ENCODE data around the gene FUOM.
"Not testable (repeated sequence)": the region's sequence is repeated elsewhere in the genome, so short reads cannot be mapped to it uniquely, and the experiment has no call there.

FUOM gene

DNA sequence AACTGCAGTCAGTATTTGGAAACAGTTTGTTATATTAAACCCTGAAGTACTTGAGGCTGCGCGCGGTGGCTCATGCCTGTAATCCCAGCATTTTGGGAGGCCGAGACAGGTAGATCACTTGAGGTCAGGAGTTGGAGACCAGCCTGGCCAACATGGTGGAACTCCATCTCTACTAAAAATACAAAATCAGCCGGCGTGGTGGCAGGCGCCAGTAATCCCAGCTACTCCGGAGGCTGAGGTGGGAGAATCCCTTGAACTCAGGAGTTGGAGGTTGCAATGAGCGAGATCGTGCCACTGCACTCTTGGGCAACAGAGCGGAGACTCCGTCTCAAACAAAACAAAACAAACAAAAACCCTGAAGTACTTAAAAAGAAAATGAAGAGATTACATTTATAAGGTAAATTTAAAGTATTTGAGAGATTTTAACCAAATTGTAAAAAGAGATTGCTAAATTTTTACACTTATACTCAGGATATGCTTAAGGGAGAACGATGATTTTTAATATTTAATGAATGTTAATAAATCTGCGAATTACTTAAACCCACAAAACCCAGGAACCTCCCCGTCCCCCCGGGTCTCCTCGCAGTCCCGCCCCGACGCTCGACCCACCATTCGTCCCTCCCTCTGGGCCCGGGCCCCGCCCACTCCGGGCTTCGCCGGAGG lies 35.7 kb upstream of the FUOM start:
- ATAC-seq (no peak), DNase-seq (peak in 1 of 2 donors; percentile 9)
- H3K27me3 Mint-ChIP-seq, result no peaks in the 10 kb centered on the region
- H3K9me3 Mint-ChIP-seq, result no peaks in the 10 kb centered on the region
- peak overlapping the region; percentile 87 to 92 for H3K4me3 Mint-ChIP-seq
- peak overlapping the region; percentile 94 to 96 for H3K27ac Mint-ChIP-seq
- H3K4me1 Mint-ChIP-seq, result peaks cover 80% of the 10 kb centered on the region

- ATAC-seq (peak; percentile 39), DNase-seq (peak in 1 of 2 donors; percentile 72)
- Mint-ChIP-seq H3K4me1 (peaks cover 79% of the 10 kb centered on the region), H3K27me3 (no peaks in the 10 kb centered on the region), H3K9me3 (no peaks in the 10 kb centered on the region), H3K4me3 (peak overlapping the region; percentile 79 to 86), H3K27ac (peak overlapping the region; percentile 99)
Measured at GRCh38 chr10:133391761-133392518, 34.1 kb upstream of the FUOM start.

DNA sequence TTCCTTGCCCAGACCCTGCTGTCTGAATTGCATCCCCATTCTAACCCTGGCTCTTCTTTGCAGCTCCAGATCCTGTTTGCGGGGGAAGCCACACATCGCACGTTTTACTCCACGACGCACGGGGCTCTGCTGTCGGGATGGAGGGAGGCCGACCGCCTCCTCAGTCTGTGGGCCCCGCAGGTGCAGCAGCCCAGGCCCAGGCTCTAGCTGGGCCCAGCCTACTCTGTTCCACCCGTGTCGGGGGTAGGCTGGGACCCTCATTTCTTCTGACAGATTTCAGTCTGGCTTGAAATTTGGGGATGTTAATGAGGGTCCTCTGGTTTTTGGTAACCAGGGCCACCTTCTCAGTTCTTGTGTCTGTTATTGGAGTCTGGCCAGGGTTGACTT lies 33.4 kb upstream of the FUOM start:
- DNase-seq, result no peak
- no peak for ATAC-seq
- H3K4me3 Mint-ChIP-seq, result peak overlapping the region; percentile 79 to 86
- no peaks in the 10 kb centered on the region for H3K9me3 Mint-ChIP-seq
- peak overlapping the region; percentile 99 for H3K27ac Mint-ChIP-seq
- H3K27me3 Mint-ChIP-seq, result no peaks in the 10 kb centered on the region
- H3K4me1 Mint-ChIP-seq, result peaks cover 74% of the 10 kb centered on the region

DNA sequence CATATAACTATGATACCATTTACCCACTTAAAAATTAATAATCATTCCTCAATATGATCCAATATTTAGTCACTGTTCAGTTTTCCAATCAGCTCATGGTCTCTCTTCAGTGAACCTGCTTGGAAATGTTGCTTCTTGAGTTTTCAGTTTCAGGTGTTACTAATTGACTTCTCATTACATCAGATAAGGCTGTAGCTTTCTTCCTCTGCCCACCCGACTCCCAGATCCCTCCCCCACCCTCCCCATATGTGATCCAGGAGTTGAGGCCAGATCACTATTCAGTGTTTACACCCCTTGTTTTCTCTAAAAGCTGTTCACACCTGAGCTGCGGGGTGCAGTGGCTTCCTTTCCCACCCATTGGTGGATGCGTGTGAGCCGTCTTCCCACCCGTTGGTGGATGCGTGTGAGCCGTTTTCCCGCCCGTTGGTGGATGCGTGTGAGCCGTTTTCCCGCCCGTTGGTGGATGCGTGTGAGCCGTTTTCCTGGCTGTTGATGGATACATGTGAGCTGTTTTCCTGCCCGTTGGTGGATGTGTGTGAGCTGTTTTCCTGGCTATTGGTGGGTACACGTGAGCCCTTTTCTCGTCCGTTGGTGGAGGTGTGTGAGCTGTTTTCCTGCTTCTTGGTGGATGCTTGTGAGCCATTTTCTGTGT lies 32.9 kb upstream of the FUOM start:
- no peaks in the 10 kb centered on the region for H3K27me3 Mint-ChIP-seq
- DNase-seq (peak in 1 of 2 donors; percentile 23), ATAC-seq (peak; percentile 14)
- peak overlapping the region; percentile 79 to 86 for H3K4me3 Mint-ChIP-seq
- H3K27ac Mint-ChIP-seq, result peak overlapping the region; percentile 99
- no peaks in the 10 kb centered on the region for H3K9me3 Mint-ChIP-seq
- peaks cover 71% of the 10 kb centered on the region for H3K4me1 Mint-ChIP-seq

DNA sequence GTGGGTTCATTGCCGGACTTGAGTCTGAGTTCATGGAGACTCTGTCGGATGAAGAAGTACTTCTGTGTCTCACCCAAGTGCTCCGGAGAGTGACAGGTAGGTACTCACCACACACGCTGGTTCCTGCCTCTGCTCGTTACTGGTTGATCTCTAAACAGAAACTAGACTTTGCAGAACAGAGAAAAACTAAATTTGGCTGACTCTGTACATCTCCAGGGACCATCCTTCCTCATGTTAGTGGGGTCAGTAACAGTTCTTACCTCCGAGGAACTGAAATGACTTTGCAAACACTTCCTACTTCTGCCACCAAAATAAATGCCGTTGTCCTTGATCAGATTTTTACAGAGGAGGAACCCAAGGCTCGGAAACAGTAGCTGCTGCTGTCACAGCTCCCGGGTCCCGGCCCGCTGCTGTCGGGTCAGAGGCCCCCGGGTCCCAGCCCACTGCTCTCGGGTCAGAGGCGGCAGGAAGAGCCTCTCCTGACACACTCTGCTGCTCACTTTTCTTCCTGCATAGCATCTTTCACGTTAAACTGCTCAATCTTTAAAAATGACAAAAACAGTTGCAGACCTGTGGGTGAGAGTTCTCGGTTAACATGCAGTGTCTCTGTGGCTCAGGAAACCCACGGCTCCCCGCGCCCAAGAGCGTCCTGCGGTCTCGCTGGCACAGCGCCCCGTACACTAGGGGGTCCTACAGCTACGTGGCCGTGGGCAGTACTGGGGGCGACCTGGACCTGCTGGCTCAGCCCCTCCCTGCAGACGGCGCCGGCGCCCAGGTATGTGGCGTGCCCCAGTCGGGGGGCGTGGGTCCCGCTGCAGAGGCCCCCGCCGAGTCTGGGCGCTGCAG lies 31.4 kb upstream of the FUOM start:
- Mint-ChIP-seq H3K27me3 (no peaks in the 10 kb centered on the region), H3K27ac (peak overlapping the region; percentile 89 to 99), H3K4me1 (peaks cover 59% of the 10 kb centered on the region), H3K4me3 (peak overlapping the region; percentile 86 to 91), H3K9me3 (no peaks in the 10 kb centered on the region)
- peak; percentile 62 for ATAC-seq
- DNase-seq, result peak in 1 of 2 donors; percentile 57

DNA sequence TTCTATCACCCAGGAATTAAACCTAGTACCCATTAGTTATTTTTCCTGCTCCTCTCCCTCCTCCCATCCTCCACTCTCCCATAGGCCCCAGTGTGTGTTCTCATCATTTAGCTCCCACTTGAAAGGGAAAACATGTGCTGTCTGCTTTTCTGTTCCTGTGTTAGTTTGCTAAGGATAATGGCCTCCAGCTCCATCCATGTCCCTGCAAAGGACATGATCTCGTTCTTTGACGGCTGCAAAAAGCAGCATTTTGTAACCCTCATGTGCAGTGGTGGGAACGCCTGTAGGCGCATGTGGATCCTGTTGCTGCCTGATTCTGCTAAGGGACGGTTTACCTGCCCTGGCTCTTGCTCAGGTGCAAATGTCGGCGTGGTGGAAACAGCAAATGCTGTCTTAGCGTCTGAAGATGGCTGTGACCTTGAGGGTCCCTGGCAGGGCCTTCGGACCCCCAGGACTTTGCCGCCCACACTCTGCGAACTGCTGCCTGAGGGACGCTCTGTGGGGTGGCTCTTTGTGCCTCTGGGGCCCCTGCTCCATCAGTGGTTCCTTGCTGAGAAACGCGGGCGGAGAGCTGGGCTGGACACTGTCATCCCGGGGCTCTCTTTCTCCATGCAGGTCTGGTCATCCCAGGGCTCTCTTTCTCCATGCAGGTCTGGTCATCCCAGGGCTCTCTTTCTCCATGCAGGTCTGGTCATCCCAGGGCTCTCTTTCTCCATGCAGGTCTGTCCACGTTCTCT lies 30.6 kb upstream of the FUOM start:
- Mint-ChIP-seq H3K9me3 (no peaks in the 10 kb centered on the region), H3K27ac (peak overlapping the region; percentile 89 to 99), H3K4me1 (peaks cover 56% of the 10 kb centered on the region), H3K4me3 (peak overlapping the region; percentile 86 to 91), H3K27me3 (no peaks in the 10 kb centered on the region)
- ATAC-seq (no peak), DNase-seq (peak in 1 of 2 donors; percentile 10)

- H3K9me3 Mint-ChIP-seq, H3K27me3 Mint-ChIP-seq, H3K27ac Mint-ChIP-seq, ATAC-seq, H3K4me3 Mint-ChIP-seq, DNase-seq: not testable (repeated sequence)
- H3K4me1 Mint-ChIP-seq, result peaks cover 44% of the 10 kb centered on the region
Measured at GRCh38 chr10:133386951-133387350, 29.1 kb upstream of the FUOM start.

DNA sequence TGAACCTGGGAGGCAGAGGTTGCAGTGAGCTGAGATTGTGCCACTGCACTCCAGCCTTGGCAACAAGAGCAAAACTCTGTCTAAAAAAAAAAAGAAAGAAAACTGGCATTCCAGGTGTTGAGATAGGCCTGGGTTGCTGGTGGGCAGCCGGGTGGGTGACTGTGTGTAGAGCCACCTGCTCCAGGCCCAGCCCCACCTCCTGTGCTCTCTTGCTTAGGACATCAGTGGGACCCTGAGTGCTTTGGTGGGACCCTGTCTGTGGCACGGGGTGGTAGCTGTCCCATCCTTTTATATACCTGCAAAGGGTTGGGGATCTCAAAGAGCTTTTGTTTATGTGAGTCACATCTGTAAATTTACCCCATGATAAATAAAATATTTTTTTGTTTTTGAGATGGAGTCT lies 27.4 kb upstream of the FUOM start:
- no peaks in the 10 kb centered on the region for H3K27me3 Mint-ChIP-seq
- DNase-seq, result no peak
- ATAC-seq, result no peak
- H3K9me3 Mint-ChIP-seq, result no peaks in the 10 kb centered on the region
- no peak overlapping the region for H3K4me3 Mint-ChIP-seq
- peaks cover 31% of the 10 kb centered on the region for H3K4me1 Mint-ChIP-seq
- no peak overlapping the region for H3K27ac Mint-ChIP-seq

- no peak overlapping the region for H3K27ac Mint-ChIP-seq
Measured at GRCh38 chr10:133384071-133384470, 26.3 kb upstream of the FUOM start.

DNA sequence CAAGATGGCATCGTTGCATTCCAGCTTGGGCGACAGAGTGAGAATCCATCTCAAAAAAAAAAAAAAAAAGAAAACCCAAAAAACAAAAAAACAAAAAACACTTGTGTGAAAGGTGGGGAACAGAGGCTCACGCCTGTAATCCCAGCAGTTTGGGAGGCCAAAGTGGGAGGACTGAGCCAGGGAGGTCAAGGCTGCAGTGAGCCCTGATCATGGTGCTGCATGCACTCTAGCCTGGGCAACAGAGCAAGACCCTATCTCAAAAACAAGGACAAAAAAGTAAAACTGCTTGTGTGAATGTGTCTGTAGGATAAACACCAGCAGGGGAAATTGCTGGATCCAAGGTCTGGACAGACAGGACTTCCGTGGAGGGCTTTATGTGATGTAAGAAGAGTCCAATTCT lies 25.7 kb upstream of the FUOM start:
- no peak for ATAC-seq
- Mint-ChIP-seq H3K4me3 (no peak overlapping the region), H3K4me1 (peaks cover 25% of the 10 kb centered on the region), H3K27ac (no peak overlapping the region), H3K27me3 (no peaks in the 10 kb centered on the region), H3K9me3 (no peaks in the 10 kb centered on the region)
- DNase-seq, result no peak

More at GRCh38 chr10:133384071-133384470, 26.3 kb upstream of the FUOM start:
- Mint-ChIP-seq H3K9me3 (no peaks in the 10 kb centered on the region), H3K4me1 (peaks cover 31% of the 10 kb centered on the region), H3K27me3 (no peaks in the 10 kb centered on the region), H3K4me3 (no peak overlapping the region)
- no peak for ATAC-seq
- no peak for DNase-seq

DNA sequence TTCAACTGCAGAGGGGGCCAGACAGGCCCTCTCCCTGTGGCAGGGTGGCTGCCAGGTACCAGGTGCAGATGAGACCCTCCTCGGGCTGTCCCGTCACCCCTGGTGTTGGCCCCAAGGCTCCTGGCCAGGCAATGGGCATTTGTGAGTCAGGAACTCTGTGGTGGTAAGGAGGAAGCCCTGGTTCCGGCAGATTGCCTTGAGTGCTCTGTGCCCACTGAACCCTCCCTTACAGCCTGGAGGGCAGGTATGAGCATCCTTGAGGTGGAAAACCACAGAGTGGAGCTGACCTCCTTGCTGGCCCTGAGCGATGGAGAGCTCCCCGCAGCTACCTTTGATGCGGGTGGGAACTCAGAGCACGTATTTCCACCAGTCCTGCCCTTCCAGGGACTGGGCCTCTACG lies 23.2 kb upstream of the FUOM start:
- no peaks in the 10 kb centered on the region for H3K9me3 Mint-ChIP-seq
- peaks cover 17% of the 10 kb centered on the region for H3K4me1 Mint-ChIP-seq
- no peak for DNase-seq
- H3K27ac Mint-ChIP-seq, result no peak overlapping the region
- no peak for ATAC-seq
- H3K27me3 Mint-ChIP-seq, result peaks cover 12% of the 10 kb centered on the region
- no peak overlapping the region for H3K4me3 Mint-ChIP-seq

DNA sequence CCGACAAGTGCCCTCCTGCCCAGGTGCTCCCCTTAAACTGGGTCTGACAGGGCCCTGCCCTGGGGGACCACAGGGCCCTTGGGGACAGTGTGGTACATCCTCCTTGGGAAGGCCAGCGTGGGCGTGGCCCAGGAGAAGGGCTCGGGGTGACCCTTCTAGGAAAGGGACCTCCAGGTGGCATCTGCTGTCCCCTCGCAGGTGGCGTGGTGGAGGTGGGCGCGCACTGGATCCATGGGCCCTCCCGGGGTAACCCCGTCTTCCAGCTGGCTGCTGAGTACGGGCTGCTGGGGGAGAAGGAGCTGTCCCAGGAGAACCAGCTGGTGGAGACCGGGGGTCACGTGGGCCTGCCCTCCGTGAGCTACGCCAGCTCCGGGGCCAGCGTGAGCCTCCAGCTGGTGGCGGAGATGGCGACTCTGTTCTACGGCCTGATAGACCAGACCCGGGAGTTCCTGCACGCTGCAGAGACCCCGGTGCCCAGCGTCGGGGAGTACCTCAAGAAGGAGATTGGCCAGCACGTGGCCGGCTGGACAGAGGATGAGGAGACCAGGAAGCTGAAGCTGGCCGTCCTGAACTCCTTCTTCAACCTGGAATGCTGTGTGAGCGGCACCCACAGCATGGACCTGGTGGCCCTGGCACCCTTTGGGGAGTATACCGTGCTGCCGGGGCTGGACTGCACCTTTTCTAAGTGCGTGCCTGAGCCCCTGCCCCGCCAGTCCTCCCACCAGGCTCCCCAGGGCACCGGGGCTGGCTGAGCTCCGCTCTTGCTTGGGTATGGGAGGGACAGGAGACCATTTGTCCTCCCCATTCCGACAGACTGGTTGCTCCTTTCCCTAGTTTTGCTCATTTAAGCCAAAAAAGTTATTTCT lies 22.2 kb upstream of the FUOM start:
- peaks cover 17% of the 10 kb centered on the region for H3K4me1 Mint-ChIP-seq
- H3K27me3 Mint-ChIP-seq, result peaks cover 21% of the 10 kb centered on the region
- H3K27ac Mint-ChIP-seq, result no peak overlapping the region
- H3K9me3 Mint-ChIP-seq, result no peaks in the 10 kb centered on the region
- ATAC-seq (no peak), DNase-seq (no peak)
- H3K4me3 Mint-ChIP-seq, result peak overlapping the region; percentile 76 to 82

DNA sequence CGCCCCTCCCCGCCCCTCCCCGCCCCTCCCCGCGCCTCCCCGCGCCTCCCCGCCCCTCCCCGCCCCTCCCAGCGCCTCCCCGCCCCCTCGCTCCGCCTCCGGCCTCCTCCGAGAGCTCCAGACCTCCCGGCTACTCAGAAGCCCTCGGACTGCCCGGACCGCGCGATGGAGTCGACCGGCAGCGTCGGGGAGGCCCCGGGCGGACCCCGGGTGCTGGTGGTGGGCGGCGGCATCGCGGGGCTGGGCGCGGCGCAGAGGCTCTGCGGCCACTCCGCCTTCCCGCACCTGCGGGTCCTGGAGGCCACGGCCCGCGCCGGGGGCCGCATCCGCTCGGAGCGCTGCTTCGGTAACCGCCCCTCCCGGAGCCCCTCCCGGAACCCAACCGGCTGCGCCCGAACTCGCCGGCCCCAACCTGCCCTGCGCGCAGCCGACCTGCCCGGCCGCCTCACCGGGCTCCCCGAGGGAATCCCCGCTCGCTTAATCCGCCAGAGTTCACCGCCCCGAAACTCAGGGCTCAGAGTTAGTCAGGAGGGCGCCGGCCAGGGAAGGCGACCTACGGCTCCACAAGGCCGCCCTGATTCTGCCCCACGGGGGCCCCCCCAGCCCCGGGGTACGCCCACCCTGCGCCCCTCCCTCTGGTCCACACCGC lies 21.5 kb upstream of the FUOM start, which contains the start of gene PAOX:
TSS of gene PAOX (plus strand) at position 111 of the 649 bp plus-strand sequence. CDS start at position 166, 55 bp downstream.
- ATAC-seq (peak; percentile 82), DNase-seq (peak; percentile 76)
- H3K4me1 Mint-ChIP-seq, result peaks cover 17% of the 10 kb centered on the region
- H3K27me3 Mint-ChIP-seq, result peaks cover 27% of the 10 kb centered on the region
- peak within 1 kb of the TSS; percentile 80 to 83 for H3K4me3 Mint-ChIP-seq
- peak within 1 kb of the TSS in 1 of 2 donors; percentile 6 for H3K27ac Mint-ChIP-seq
- H3K9me3 Mint-ChIP-seq, result no peaks in the 10 kb centered on the region

Data from stimulated activated naive CD8-positive, alpha-beta T cell treated with anti-CD3 and anti-CD28 coated beads, Interleukin-15, amount 100 ng/mL, for 72 hours (primary cell).